HG02623 (cell line): Measurements from ENCODE around the gene ZACN.

ENCODE experiments used
- ATAC-seq: cut with Tn5 transposase; IDR thresholded peaks from one replicate; pipeline ENCODE4 v1.9.1; 2021; ENCODE audit warnings: moderate library complexity; ENCODE audit not compliant: unreplicated experiment

The ZACN gene

GRCh38 chr17:76097716-76098295 lies 18.8 kb downstream of the ZACN start:
- no peak for ATAC-seq

GRCh38 chr17:76102944-76103273 lies 23.9 kb downstream of the ZACN start:
- ATAC-seq: no peak

DNA sequence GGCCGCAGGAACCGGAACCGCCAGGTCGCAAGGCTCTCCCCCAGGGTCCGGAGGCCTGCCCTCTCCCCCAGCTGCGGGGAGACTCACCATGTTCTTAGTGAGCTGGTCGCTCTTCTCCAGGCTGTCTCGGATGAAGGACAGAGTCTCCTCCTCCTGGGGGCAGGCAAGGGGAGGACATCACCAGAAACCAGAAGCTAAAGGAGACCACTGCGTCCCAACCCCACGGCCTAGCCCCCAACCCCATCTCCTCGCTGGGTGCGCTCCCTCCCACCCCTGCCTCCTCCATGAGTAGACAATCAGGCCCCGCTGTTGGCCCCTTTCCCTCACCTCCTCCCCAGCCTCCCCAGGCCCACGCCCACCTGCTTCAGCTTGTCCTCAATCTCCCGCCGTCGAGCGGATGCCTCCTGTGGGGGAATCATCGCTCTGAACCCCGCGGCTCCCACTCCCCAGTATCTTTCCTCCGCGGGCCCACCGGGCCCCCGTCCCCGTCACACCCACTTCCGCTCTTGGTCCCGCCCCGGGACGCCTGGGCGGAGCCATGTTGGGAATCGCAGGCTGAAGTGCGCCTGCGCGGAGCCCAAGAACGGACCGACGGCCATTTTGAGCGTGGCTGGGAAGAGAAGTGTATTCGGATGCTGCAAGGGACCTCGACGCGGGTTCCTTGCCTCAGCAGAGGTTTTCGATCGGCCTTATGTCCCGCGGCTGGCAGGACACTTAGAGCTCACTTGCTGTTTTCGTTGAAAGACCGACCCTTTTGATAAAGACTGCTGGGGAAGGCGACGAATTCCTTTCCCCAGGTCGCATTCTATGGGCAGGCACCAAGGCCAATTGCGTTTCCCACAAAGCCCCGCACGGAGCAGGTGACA lies 24.5 kb downstream of the ZACN start, which contains the start of gene EXOC7:
Gene EXOC7, minus strand, starts transcription at position 514 of the 866 bp plus-strand sequence. Its CDS starts 95 bp downstream, at position 419.
- no peak for ATAC-seq

- no peak for ATAC-seq
Measured at GRCh38 chr17:76104140-76104895, 25.3 kb downstream of the ZACN start.

DNA sequence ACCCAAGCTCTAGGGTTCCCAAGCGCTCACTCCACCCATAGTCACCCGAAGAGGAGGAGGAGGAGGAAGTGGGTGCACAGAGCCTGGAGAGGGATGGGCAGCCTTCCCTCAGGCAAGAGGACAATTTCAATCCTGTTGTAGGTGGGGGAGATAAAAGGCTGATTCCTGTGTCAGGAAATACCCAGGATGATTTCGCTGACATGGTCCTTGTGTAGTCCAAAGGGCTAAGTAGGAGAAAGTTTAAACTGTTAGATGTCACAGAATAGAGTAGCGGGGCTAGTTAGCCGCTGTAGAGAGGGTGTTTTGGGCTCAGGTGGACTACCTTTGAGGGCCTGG lies 25.9 kb downstream of the ZACN start:
- ATAC-seq: no peak

DNA sequence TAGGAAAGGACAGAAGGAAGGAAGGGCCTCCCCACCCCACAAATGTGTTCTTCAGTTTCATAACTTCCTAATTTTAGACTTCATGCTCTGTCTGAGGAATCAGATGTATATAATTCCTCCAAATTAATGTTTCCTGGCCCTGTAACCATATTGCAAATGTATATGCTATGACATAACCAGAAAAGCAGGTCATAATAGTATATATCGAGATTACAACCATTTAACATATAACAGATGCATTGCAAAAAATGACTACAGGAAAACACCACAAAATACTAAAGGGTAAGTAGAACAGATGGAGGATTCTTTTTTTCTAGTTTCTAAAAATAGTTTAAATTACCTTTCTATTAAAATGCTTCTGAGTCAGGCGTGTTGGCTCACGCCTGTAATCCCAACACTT lies 27.7 kb downstream of the ZACN start:
- ATAC-seq: no peak

DNA sequence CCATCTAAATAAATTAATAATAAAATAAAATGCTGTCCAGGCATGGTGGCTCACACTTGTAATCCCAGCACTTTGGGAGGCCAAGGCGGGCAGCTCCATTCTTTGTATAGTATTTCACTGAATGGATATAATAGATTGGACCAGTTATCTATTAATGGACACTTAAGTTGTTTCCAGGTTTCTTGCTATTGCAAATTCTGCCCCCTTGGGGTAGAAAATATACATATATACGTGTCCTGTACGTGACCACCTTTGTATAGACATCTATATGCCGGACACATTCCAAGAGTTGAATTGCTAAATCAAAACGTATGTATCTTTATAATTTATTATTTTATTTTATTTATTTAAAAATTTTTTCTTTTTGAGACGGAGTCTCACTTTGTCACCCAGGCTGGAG lies 28.5 kb downstream of the ZACN start:
- no peak for ATAC-seq

DNA sequence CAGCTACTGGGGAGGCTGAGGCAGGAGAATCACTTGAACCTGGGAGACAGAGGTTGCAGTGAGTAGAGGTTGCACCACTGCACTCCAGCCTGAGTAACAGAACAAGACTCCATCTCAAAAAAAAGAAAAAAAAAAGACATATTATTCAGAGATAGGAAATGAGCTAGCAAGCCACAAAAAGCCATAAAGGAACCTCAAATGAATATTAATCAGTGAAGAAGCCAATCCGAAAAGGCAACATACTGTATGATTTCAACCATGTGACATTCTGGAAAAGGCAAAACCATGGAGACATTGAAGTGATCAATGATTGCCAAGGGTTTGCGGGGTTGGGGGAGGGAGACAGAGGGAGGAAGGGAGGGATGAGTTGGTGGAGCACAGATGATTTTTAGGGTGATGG lies 33.0 kb downstream of the ZACN start:
- ATAC-seq: no peak

- ATAC-seq: no peak
Measured at GRCh38 chr17:76115138-76115754, 36.3 kb downstream of the ZACN start.

GRCh38 chr17:76119409-76120371 lies 40.7 kb downstream of the ZACN start:
- no peak for ATAC-seq

DNA sequence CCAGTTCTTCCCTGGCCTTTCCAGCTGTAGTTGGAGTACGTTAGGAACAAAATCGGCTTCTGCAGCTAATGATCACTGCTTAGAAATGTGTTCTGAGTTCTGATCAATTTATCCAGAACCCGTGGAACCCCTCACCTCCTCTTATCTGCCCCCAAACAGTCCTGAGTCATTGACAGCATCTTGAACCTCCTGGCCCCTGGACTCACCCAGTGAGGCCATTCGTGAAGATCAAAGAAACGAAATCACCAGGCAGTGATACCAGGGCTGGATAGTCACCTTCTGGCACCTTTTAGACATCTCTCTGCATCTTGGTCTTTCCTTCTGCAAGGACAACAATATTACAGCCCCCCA lies 41.7 kb downstream of the ZACN start:
- ATAC-seq: no peak

GRCh38 chr17:76121932-76122430 lies 43.0 kb downstream of the ZACN start:
- ATAC-seq: no peak

GRCh38 chr17:76122431-76123190 lies 43.6 kb downstream of the ZACN start:
- no peak for ATAC-seq

DNA sequence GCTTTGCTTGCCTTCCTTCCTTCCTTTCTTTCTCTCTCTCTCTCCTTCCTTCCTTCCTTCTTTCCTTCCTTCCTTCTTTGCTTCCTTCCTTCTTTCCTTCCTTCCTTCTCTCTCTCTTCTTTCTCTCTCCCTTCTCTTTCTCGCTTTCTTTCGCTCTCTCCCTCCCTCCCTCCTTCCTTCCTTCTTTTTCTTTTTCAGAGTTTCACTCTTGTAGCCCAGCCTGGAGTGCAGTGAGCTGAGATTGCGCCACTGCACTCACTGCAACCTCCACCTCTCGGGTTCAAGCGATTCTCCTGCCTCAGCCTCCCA lies 44.2 kb downstream of the ZACN start:
- ATAC-seq: no peak

DNA sequence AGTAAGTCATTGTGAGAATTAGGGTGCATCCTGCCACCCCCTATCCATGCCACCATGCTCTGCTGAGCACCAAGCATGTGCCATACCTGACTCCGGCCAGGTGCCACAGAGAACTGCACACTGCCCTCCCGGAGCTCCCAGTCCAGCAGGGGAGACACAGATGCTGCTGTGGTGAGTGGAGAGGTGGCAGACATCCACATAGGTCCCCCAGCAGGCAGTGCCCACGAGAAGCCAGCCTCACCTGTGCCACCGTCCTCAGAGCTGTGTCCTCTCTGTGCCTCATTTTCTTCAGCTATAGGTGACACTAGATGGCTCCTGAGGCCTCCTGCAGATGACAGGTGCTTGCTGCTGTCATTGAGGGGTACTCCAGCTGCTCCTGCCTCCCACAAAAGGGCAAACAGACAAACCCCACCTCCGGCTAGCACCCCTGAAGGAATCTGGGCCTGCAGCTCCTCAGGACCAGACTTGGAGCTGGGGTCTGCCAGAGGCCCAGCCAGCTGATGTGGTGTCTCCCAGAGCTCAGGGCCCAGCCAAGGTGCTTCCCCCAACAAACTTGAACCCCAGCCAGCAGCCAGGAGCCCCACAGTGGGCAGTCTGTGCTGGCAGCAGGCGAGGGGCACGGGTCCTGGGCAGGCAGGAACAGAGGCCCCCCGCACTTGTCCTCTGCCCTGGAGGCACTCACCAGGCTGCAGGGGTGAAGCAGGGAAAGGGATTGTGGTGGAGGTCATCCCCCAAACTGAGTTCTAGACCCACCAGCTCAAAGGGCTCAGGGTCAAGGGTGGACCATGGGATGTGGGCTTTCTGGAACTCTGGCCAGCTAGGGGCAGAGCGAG lies 45.0 kb downstream of the ZACN start:
- no peak for ATAC-seq

DNA sequence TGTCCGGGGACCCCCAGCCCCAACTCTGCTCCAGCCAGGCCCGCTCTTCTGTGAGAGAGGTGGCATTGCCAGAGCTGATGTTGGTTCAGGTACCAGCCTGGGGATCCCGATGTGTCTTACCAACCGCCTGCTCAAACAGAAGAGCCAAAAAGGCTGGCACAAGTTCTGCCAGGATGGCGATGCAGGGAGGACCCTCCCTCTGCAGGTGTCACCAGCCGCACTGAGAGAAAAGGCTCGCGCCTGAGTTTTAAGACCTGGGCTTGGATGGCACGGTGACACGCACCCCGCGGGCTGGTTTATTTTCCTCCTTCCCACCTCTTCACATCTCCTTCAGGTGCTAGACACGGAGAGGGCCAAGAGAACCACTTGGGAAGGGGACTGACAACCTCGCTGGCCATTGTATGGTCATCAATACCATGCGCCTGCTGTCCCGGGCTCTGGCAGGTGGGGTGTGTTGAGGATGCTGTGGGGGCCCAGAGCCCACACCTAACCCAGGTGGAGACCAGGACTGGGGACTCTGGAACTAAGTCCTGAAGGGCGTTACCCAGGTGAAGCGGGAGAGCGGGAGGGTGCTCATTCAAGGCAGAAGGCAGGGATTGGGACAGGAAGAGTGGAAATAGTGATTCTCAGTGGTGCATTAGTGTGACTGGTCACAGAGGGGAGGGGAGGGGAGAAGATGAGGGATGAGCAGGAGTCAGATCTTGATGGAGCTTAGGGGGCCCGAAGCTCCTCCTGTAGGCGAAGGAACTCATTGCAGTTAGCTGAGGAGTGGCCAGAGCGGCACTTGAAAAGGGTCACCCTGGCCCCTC lies 45.8 kb downstream of the ZACN start:
- ATAC-seq: no peak

DNA sequence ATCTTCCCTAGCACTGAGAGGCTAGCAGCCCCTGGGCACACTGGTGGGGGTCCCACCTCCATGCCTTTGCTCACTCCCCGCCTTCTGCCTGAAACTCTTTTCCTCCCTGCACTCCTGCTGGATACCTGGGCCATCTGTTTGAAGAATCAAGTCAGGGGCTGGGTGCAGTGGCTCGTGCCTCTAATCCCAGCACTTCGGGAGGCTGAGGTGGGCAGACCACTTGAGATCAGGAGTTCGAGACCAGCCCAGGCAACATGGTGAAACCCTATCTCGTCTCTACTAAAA lies 46.4 kb downstream of the ZACN start:
- ATAC-seq: no peak

- ATAC-seq: no peak
Measured at GRCh38 chr17:76125922-76126321, 46.9 kb downstream of the ZACN start.
